Stimulated activated CD8-positive, alpha-beta memory T cell treated with anti-CD3 and anti-CD28 coated beads, Interleukin-4, amount 100 ng/mL, for 48 hours (primary cell): Measurements from ENCODE around the gene DBH.

Source experiments
- DNase-seq: peaks from one replicate; pipeline ENCODE4 v3.0.0-alpha.2; 2020

The DBH gene

DNA sequence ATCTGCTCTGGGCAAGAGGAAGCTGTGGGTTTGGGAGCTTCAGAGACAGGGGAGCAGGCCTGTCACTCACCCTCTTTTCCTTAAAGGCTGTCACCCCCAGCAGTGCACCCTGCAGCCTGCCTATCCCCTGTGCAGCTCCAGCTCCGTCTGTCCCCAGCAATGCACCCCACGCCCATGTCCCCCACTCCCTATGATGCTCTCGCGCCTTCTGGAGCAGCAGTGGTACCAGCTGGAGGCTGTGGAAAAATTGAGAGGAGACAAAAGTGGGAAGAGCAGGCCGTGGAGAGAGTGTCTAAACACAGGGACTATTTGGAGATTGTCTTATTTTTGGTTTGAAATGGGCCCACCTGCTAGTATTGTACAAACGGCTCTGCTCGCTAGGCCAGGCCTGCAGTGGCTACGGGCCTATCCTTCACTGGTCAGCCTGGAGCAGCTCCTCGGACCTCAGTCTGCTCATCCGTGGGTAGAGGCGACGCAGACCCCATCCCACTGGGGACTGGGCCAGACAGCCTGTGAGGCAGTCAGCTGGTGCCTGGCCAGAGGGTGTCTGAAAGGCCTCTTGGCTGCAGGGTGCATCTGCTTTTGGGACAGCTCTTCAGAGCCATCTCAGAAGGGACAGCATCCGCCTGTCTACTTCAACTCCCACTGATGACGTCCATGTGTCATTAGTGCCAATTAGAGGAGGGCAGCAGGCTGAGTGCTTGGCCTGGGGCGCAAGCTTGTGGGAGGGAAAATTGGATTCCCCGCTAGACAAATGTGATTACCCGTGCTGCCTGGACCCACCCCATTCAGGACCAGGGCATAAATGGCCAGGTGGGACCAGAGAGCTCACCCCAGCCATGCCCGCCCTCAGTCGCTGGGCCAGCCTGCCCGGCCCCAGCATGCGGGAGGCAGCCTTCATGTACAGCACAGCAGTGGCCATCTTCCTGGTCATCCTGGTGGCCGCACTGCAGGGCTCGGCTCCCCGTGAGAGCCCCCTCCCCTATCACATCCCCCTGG, at the start of gene DBH:
DBH (plus strand) TSS at position 831 of the 999 bp plus-strand sequence; CDS start at position 840, 9 bp downstream.
- no peak for DNase-seq

DNA sequence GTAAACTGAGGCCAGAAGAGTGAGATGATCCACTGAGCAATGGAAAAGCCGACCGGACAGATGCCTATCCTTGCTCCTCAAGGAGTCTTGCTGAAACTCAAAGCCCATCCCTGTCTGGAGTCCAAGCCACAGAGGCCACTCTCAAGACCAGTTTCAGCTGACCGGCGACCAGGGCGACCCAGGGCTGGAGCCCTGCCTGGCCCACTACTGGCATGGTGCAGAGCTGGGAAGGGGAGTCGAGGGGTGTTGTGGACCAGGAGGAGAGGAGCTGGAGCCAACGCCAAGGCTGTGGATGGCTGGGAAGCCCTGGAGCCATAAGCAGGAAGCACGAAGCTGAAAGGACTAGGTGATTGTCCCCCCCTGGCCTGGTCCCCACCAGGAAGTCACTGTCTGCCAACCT, 49.1 kb upstream of the DBH start:
- no peak for DNase-seq

DNA sequence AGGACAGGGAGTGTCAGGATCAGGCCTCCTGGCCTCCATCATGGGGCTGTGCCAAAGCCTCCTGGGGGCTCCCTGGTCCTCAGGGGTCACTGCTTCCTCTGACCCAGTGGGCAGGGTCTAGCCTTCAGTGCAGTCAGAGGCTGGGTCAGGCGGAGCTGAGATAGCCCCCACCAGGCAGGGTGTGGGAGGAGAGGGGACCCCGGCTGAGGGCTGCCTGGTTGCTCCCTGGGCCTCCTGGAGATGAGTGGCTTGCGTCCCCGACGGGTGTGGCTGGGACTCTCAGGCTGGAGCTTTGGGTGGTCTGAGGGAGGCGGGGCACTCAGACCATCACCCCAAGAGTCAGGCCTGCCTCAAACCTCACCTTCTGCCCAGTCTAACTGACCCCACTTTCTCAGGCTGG, 48.7 kb upstream of the DBH start:
- no peak for DNase-seq

DNA sequence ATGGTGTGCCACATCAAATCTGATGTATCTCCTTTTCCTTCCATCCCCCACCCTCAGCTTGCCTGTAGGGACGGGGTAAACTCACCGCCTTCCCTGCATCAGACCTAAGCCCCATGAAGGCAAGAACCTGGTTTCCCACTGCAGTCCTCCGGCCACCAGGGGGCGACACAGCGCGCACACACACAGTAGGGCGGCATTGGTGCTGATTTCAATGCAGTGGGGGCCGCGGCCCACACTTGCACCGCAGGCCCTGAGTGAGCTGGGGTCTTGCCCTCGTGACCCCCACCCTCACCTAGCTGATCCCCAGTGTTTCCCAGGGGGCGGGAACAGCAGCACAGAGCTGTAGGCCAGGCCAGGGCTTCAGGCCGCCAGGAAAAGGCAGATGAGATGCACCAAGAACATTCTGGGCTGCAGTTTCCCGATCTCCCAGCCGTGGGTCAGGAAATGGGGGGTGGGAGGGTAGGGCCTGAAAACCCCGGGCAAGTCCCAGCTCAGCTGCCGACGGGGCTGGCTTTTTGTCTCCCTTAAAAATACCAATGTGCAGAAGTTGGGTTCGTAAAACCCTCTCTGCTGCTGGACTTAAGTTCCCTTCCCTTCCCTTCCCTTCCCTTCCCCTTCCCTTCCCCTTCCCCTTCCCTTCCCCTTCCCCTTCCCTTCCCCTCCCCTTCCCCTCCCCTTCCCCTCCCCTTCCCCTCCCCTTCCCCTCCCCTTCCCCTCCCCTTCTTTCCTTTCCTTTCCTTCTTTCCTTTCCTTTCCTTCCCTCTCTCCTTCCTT, 46.5 kb upstream of the DBH start:
- DNase-seq, result peak; percentile 75

DNA sequence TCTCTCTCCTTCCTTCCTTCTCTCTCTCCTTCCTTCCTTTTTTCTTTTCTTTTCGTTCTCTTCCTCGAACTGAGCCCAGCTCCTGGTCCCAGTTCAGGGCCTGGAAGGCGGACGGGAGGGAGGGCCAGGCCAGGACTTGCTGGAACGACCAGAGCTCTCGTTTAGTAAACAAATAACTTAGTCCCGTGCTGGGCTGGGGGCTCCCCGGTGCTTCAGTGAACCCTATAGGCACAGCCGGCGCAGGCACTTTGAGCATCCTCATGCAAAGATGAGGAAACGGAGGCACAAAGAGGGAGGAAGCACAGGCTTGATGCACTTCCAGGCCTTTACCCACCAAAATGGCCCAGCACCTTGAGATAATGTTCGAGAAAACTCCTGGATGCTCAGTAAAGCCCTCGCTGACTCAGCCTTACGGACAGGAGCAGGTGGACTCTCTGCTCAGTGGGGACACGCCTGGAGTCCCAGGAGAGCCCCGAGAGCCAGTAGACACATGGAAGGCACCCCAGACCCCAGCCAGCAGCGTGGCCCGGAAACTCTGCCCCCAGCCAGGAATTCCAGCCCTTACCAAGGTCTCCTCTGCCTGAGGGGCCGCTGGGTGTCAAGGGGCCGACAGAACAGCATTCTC, 45.8 kb upstream of the DBH start:
- DNase-seq, result no peak

DNA sequence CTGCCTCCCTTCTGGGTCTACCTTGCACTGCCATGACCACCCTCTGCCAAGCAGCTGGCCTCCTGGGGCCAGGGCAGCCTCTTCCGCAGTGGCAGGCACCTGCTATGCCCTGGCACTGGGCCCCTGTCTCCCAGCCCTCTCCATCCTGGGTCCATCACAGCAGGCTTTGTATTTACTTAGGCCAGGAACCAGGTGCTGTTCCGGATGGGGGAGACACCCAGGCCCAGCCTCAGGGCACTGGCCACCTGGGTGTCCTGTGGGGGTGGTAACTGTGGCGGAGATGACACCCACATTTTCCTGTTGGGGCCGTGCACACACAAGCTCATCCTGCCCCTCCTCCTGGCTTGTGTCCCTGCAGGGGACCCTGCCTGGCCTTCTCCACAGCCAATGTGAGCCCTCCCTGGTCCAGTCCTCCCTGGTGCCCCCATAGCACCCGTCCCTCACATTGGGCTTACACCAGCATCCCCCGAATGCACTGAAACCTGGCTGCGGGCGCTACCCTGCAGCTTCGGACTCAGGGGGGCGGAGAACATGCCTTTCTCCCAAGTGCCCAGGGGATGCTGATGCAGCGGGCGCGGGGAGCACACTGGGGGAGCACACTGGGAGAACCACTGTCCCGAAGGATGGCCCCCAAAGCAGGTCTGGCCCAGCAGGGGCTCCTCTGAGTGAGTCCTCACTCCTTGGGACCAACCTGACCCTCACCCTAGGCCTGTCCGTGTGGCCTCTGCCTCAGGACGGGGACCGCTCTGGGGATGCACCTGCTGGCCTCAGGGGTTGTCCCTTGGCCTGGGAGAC, 44.9 kb upstream of the DBH start:
- DNase-seq, result no peak

DNA sequence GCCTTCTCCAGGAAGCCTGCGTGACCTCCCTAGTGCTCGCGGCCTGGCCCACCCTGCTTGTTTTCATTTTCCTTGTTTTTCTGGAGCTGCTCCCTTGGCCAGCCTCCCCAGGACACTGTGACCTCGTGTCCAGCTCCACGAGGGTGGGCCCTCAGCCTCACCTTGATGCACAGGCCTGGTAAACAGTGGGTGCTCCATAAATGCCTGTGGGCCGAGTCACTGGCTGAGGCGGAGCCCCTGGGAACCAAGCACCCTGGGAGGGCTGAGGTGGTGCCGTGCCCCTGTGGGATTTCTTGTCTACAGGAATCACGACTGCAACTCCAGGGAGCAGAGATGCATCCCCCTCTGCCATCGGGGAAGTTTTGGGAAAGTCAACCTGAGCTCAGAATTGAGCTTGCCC, 44.2 kb upstream of the DBH start:
- no peak for DNase-seq

DNA sequence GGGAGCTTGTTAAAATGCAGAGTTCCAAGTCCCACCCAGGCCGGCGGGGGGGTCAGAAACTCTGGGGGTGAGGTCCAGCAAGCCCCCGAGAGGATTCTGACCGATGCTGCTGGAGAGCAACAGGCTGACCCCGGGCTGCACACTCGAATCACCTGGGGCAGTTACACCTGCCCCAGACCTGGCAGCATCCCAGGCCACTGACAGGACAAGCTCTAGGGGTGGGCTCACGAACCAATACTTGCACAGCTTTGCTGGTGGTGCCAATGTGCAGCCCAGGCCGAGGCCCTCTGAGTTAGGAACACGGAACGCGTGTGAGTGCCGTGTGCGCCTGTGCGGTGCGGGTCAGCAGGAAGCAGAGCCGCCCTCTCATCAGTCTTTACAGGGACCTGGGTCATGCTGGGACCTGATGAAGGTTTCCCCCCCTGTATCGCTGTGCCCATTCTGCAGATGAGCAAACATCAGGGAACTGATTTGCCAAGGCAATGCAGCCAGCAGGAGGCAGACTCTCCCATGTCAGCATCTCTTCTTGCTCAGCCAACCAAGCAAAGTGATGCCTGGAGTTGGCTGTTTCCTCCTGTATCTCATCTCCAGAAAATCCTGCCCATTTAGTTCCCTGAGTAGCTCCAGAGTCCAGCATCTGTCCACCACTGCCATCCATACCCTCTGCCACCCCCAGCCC, 43.3 kb upstream of the DBH start:
- DNase-seq, result no peak

DNA sequence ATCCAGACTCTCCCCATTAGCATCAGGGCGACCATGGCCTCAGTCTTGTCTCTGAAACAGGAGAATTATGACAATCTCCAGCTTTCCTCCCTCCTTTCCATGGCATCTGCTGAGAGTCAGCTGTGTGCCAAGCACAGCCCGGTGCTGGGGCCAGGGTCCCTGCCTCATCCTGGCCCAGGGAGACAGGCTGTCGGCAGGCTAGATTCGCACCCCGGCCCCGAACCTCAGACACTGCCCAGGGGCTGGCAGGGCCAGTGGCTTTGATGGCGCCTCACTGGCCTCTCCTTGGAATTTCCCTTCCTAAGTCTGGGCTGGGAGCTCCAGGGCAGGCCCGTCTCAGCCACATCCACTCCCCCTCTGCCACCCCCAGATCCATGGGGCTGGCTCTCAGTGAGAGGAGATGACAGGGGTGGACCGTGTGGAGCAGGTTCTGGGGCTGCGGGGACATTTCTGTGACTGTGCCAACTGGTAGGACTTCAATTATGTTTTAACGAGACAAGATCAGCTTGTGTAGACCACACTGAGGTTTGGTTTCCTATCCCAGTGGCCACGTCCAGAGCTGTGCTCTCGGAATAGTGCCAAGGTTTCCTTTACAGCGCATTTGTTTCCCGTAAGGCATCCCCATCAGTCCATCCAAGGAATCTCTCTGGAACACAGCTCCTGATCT, 42.4 kb upstream of the DBH start:
- no peak for DNase-seq

DNA sequence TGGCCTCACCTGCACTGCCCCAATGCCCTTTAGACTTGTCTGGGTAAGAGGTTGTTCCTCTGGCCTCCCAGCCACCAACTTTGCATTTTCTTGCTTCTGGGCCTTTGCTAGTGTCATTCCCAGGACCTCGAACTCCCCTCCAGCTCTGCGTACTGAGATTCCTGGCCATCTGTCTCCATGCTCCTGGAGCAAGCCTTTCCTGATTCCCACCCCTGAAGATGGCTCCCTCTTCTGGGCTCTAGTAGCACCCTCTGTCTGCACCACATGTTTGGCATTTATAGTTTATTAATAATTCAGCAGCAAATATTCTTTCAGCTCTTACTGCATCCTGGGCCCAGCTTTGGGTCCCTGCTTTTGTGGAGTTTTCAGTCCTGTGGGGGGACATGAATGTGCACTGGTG, 41.9 kb upstream of the DBH start:
- no peak for DNase-seq

DNA sequence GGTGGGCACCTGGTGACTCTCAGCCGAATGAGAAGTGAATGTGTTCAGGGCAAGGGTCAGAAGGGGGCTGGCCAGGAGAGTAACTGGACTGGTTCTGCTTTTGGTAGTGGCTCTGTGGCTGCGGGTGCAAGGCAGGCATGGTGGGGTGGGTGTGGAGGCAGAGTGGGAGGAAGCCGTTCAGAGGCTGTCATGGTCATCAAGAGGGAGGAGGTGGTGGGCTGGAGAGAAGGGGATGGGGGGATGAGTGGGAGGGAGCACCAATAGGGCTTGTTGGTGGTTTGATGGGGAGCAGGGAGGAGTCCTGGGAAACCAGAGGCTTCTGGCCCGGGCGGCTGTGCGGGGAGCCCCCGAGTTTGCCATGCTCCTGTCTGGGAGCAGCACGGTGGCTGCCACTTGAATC, 40.3 kb upstream of the DBH start:
- no peak for DNase-seq

DNA sequence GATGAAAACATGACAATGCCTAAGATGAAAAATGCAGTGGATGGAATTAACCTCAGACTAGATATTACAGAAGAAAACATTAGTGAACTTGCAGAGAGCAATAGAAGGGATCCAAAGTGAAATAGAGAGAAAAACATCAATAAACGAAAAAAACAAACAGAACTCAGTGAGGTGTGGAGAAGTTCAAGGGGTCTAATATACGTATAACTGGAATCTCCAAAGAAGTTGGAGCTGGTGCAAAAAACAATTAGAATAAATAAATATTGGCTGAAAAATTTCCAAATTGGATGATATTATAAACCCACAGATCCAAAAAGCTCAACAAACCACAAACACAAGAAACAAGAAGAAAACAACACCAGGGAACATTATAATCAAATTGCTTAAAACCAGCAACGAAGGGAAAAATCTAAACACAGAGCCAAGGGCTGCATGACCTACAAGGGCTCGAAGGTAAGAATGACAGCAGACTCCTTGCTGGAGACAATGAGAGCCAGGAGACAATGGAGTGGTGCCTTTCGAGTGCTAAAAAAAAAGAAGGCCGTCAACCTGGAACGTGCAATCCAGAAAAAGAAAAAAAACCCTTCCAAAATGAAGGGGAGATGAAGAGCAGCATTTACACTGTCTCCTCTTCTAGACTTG, 38.7 kb upstream of the DBH start:
- DNase-seq, result no peak

DNA sequence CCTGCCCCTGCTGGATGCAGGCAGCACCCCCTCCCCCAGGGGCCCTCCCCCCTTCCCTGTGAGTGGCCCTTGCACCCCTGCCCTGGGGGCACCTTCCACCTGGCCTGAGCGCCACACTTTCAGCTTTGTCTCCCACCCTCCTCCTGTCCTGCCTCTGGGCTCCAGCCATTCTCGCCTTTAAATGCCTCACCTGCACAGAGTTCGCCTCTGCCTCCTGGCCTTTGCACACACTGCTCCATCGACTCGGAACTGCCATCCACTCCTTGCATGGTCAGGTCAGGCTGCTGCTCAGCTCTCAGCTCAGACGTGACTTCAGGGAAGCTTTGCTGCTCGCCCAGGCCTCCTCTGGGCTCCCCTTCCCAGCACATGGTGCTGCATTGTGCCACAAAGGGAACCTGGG, 37.2 kb upstream of the DBH start:
- DNase-seq, result no peak

DNA sequence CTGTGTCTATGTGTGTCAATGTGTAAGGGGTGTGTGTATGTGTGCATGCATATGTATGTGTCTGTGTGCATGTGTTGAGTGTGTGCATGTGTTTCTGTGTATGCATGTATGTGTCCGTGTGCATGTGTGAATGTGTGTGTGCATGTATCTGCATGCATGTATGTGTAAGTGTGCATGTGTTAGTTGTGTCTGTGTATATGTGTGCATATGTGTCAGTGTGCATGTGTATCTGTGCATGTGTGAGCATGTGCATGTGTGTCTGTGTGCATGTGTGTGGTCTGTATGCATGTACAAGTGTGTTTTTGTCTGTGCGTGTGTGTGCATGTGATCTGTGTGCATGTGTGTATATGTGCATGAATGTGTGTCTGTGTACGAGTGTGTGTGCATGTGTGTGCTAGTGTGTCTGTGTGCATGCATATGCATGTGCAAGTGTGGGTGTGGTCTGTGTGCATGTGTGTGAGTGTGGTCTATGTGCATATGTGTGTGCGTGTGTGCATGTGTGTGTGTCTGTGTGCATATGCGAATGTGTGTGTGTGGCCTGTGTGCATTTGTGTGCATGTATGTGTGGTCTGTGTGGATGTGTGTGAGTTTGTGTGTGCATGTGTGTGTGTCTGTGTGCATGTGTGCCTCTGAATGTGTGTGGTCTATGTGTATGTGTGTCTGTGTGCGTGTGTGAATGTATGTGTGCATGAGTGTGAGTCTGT, 36.5 kb upstream of the DBH start:
- no peak for DNase-seq

DNA sequence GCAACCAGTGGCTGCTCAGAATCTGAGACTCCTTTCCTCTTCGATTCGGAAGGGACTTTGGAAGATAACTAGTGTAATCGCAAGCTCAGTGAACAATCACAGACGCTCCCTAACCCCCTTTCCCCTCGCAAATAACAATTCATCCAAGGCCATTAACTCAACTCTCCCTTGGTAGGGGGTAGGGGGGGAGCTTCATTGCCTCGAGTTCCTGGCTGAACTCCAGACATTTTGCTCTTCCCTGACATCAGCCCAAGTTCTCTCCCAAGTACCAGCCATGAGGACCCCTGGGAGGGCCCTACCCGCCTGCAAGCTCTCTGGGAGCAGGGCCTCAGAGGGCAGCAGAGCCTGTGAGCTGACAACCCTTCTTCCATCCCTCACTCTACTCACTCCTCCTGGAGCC, 35.4 kb upstream of the DBH start:
- DNase-seq, result no peak

DNA sequence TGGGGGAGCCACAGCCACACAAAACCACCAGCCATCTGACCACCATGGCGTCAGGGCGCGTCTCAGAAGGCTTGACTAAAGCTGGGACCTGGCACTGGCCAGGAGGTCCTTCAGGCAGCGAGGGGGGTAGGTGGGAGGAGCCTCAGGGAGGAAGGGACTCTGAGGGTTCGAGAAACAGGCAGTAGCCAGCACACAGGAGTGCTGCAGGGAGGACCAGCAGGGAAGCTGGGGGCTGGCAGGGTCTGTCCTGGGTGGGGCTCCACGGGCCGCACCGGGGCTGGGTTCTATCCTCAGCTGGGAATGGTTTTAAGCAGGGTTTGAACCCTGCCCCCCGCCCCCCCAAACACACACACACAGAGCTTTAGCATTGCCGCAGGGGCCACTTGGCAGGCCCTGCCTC, 34.4 kb upstream of the DBH start:
- no peak for DNase-seq

DNA sequence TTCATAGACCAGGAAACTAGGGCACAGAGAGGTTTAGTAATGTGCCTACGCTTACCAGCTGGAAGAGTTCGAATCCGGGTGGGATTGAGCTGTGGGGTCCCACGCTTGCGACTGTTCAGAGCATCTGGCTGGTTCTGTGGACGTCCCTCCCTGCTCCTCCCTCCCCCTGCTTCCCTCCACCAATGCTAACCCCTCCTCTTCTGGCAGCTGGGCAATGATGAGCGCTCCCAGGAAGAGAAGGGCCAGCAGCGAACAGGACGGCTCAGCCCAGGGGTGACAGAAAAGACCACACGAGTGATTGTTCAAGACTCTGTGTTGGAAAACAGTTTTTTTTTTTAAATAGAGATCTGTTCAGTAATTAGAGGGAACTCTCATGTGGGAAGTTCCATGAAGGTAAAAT, 33.9 kb upstream of the DBH start:
- no peak for DNase-seq

DNA sequence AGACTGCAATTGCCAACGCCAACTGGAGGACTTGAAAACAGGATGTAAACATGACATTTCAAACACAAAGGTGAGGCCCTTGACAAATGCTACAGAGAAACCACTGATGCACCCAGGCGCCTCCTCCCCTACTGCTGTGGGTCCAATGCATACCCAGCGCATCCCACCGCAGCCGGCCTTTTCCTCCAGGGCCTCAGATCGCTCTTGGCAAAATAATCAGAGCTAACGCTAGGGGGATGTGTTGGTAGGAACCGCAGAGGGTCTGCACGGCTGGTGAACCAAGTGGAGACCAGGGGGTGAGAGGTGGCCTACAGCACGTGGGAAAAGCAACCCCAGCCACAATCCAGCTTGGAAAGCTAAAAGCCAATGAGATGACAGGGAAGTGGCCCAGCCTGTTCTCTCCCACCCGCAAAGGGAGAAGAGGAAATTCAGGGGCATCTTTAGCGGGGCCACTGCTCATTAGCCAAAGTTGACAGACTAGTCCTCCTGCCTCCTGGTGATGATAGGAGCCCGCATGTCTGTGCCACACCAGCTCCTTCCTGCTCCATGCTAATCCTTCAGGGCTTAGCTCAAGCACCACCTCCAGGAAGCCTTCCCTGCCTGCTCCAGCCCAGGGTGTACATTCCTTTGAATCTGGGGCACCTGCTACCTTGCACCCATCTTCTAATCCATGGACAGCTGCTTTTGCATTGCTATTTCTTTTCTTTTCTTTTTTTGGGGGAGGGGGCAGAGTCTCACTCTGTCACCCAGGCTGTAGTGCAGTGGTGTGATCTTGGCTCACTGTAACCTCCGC, 32.8 kb upstream of the DBH start:
- no peak for DNase-seq

DNA sequence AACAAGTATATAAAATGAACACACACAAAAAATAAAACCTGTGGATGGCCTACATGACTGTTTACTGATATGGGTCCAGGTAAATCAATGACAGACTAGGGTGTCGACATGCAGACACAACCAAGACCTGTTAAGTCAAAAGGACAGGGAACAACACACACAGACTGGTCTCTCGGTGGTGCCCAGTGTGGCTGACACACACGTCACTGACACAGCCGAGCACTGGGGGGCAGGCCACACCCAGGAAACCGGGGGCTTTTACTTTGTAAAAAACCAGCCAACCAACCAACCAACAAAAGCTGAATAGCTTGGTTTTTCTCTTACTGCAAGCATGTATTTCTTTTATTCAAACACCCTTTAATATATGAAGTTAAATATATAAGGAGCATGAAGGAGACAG, 31.9 kb upstream of the DBH start:
- DNase-seq, result peak; percentile 54

DNA sequence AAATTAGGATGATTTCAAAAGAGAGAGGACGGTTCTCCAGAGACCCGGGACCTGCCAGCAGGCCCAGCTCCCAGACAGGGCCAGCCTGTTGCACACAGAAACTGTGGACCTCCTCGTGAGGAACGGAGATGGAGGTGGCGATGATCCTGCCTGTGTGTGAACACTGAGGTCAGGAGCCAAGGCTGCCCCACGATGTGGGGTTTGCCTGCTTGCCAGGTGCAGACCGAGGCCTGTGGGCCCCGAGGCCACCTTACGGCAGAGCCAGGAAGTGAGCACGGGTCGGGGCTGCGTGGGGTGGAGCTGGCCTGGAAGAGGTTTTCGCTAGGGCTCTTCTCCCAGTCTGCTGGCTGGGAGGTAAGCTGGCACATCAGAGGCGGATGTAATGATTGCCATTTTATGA, 31.3 kb upstream of the DBH start:
- DNase-seq, result no peak
